Stomach (tissue), 9 donors: Measurements from ENCODE around the gene MICAL3. TPM values are rescaled to one million over a fixed set of nuclear protein-coding genes. Genes with fewer than 3 reads are reported as not detected.

Experiments used
- DNase-seq, 2 donors: peaks; one replicate each; pipeline versions ENCODE4 v3.0.0 to v3.0.0-alpha.2; 2013 to 2019
- H3K27ac ChIP-seq, 5 donors: fragments of 200-600 bp in 4 of 5; sonication (generic) in 4 of 5; one replicate each; pipeline ENCODE4 v1.5.1; 2013 to 2019; ENCODE audit warnings: mild to moderate bottlenecking in 1 of 5, moderate library complexity in 1 of 5
- H3K27me3 ChIP-seq, 3 donors: fragments of 200-600 bp; sonication (generic); one replicate each; pipeline ENCODE4 v1.5.1; 2017 to 2019; ENCODE audit warnings: mixed run types in 1 of 3
- H3K36me3 ChIP-seq, 4 donors: fragments of 200-600 bp; sonication (generic); 1 replicate in 3 of 4; 2 replicates in 1 of 4; pipeline ENCODE4 v1.5.1; 2016 to 2019
- H3K4me1 ChIP-seq, 4 donors: fragments of 200-600 bp; sonication (generic); one replicate each; pipeline ENCODE4 v1.5.1; 2016 to 2019
- H3K4me3 ChIP-seq, 4 donors: fragments of 200-600 bp; sonication (generic) in 3 of 4; one replicate each; pipeline ENCODE4 v1.5.1; 2016 to 2019; ENCODE audit warnings: mild to moderate bottlenecking in 1 of 4
- H3K9me3 ChIP-seq, 4 donors: fragments of 200-600 bp; sonication (generic); one replicate each; pipeline ENCODE4 v1.5.1; 2016 to 2019
- EP300 ChIP-seq: sonication (generic); formaldehyde crosslinking; IDR thresholded peaks from one replicate; pipeline ENCODE4 v1.6.1; 2017; ENCODE audit warnings: antibody characterized with exemption
- POLR2A ChIP-seq, 4 donors: fragments of 450-650 bp; IDR thresholded peaks; one replicate each; pipeline ENCODE4 v1.6.1; 2016; ENCODE audit warnings: antibody characterized with exemption in 4 of 4, control low read depth in 2 of 4, mild to moderate bottlenecking in 1 of 4, moderate library complexity in 1 of 4
- POLR2AphosphoS5 ChIP-seq, 3 donors: sonication (generic); formaldehyde crosslinking; IDR thresholded peaks; one replicate each; pipeline ENCODE4 v1.6.1; 2016; ENCODE audit warnings: antibody characterized with exemption in 3 of 3
- WGBS, 5 donors: extraction: QIAGEN DNeasy Blood & Tissue Kit in 3 of 5; methylation state at CpG; one replicate each; pipeline versions ENCODE4 v1.1.5 to v1.1.7; 2013 to 2018; 5-methylcytosine and 5-hydroxymethylcytosine counted together
- intact Hi-C: fragments of 100-400 bp; cut with DNase I; formaldehyde crosslinking; loops from one replicate; pipeline ENCODE4 v1.15.1; 2023; ENCODE audit warnings: low total_unique reads
- polyA plus RNA-seq, 3 donors: library from polyadenylated mRNA; stranded (reverse); fragments of 200-250 nt; gene quantifications; one replicate each; pipeline ENCODE4 v1.2.3, GENCODE V29; 2013
- total RNA-seq, 5 donors: library from RNA; depleted of rRNA; stranded (reverse); fragments of >200 nt; gene quantifications; one replicate each; pipeline versions ENCODE4 v1.1.0 to v1.2.3, GENCODE V29; 2014 to 2016
- TF ChIP-seq, protein P1 (sequence below), 7 experiments: fragments of 450-650 bp in 4 of 7; fragments of 200-600 bp in 3 of 7; sonication (generic) in 3 of 7; IDR thresholded peaks; one replicate each; pipeline ENCODE4 v1.5.1; 2016 to 2019; ENCODE audit warnings: antibody characterized with exemption in 7 of 7, control low read depth in 2 of 7, mild to moderate bottlenecking in 1 of 7
- donor health status: healthy with polysubstance abuse.
- donor health status: Bipolar disorder and iron deficiency.
- donor health status: healthy.

Gene MICAL3
- total and polyA plus RNA-seq, 8 donors = 3.5 to 130 (median 24.0) TPM

DNA sequence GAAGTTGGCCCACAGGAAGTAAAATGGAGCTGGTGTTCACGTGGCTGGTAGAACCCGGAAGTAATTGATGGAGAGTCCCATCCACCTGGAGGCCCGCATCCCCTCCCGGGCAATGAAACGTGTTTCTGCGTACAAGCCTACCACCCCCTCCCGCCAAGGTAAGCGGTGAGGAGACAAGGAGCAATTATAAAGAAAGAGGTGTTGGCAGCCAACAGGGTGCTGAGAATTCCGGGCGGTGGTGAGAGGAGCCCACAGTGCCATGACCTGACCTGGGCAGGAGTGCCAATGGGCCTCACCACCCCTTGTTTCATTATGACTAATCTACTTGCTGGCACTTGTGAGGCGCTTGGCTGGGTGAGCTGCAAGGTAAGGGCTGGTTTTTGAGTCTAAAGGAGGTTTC is 166.3 kb downstream of the MICAL3 start:
- Histone ChIP-seq H3K27me3 (no peaks in the 10 kb centered on the region), H3K27ac (peak overlapping the region in 3 of 5 donors; percentile 47 to 87 (median 72)), H3K4me1 (peaks cover 4 to 40% (median 21%) of the 10 kb centered on the region in 4 donors), H3K36me3 (peaks cover 0 to 47% (median 21%) of the 10 kb centered on the region in 4 donors), H3K4me3 (no peak overlapping the region), H3K9me3 (no peaks in the 10 kb centered on the region)
- no peak for TF ChIP-seq POLR2A (IDR thresholded peaks at IDR 0.05)
- DNase-seq = no peak
- intact Hi-C loops = no loop called here
- 69 to 91% (median 81%) methylated on average over 11 of the region's 11 CpGs for WGBS, 5 donors

DNA sequence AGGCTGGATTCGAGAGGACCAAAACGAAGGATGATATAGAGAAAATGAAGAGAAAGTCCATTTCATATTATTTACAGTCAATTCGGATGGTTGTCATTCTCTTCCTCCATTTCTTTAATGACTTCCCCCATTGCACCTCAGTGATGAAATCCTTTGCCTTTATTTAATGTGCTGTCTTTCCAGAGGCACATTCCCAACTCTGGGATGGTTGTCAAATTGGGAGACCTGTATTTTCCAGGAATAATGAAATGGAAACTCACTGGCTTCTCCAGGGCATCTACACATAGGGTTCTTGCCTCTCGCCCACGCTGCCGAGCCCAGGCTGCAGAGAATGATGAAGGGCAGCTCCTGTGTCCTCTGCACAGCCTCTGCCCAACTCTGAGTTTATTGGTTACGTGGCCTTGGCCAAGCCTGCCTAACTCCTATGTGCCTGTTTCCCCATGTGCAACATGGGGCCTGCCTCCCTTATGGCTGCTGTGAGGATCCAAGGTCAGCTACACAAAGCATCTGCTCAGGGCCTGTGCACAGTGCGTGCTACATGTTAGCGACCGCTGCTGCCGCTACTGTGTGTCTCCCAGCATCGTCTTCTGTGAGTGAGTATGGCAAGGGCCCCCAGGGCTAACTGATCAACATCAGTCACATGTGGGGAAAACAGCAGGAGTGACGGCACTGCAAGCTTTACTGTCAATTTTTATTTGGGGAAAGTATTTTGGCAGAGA is 168.6 kb downstream of the MICAL3 start:
- Histone ChIP-seq H3K27me3 (no peaks in the 10 kb centered on the region), H3K27ac (peak overlapping the region in 3 of 5 donors; percentile 36 to 87 (median 70)), H3K36me3 (peaks cover 0 to 26% (median 7%) of the 10 kb centered on the region in 4 donors), H3K9me3 (no peaks in the 10 kb centered on the region), H3K4me3 (no peak overlapping the region), H3K4me1 (peaks cover 4 to 52% (median 21%) of the 10 kb centered on the region in 4 donors)
- TF ChIP-seq, protein P1, sequence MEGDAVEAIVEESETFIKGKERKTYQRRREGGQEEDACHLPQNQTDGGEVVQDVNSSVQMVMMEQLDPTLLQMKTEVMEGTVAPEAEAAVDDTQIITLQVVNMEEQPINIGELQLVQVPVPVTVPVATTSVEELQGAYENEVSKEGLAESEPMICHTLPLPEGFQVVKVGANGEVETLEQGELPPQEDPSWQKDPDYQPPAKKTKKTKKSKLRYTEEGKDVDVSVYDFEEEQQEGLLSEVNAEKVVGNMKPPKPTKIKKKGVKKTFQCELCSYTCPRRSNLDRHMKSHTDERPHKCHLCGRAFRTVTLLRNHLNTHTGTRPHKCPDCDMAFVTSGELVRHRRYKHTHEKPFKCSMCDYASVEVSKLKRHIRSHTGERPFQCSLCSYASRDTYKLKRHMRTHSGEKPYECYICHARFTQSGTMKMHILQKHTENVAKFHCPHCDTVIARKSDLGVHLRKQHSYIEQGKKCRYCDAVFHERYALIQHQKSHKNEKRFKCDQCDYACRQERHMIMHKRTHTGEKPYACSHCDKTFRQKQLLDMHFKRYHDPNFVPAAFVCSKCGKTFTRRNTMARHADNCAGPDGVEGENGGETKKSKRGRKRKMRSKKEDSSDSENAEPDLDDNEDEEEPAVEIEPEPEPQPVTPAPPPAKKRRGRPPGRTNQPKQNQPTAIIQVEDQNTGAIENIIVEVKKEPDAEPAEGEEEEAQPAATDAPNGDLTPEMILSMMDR (IDR thresholded peaks at IDR 0.05) = no peak
- TF ChIP-seq POLR2AphosphoS5 (IDR thresholded peaks at IDR 0.05) (no peak), EP300 (no peak), POLR2A (IDR thresholded peaks at IDR 0.05) (no peak)
- no peak for DNase-seq
- intact Hi-C loops = no loop called here
- 86 to 98% (median 94%) methylated on average over 13 of the region's 13 CpGs for WGBS, 5 donors

DNA sequence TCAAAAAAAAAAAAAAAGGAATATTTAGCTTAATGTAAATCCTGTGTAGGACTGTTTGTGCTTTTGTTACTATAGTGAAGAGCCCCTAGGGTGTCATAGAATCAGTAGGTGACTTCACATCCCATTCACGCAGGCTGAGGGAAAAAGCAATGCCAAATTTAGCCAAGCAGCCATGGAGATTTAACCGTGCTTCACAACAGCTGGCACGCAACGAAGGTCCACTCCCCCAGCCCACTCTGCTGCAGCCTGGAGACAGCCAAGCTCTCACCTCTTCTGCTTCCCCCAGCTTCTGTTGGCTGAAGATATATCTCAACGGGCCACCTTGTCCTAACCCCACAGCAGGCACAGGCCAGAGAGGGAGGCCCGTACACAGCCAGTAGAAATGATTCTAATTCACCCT is 171.3 kb downstream of the MICAL3 start:
- Histone ChIP-seq H3K27ac (peak overlapping the region in 3 of 5 donors; percentile 70 to 87 (median 70)), H3K4me1 (peaks cover 0 to 35% (median 14%) of the 10 kb centered on the region in 4 donors), H3K27me3 (no peaks in the 10 kb centered on the region), H3K9me3 (no peaks in the 10 kb centered on the region), H3K4me3 (no peak overlapping the region), H3K36me3 (peaks cover 0 to 16% (median 3%) of the 10 kb centered on the region in 4 donors)
- intact Hi-C loops = no loop called here
- peak in 1 of 2 donors; percentile 79 for DNase-seq
- 63 to 78% (median 75%) methylated on average over 6 of the region's 6 CpGs for WGBS, 5 donors
- TF ChIP-seq POLR2A (IDR thresholded peaks at IDR 0.05) = no peak
- TF ChIP-seq POLR2AphosphoS5 (IDR thresholded peaks at IDR 0.05) = peak in 1 of 3 donors; percentile 54
- TF ChIP-seq, protein P1 (IDR thresholded peaks at IDR 0.05) = no peak
- TF ChIP-seq EP300 = peak; percentile 79

DNA sequence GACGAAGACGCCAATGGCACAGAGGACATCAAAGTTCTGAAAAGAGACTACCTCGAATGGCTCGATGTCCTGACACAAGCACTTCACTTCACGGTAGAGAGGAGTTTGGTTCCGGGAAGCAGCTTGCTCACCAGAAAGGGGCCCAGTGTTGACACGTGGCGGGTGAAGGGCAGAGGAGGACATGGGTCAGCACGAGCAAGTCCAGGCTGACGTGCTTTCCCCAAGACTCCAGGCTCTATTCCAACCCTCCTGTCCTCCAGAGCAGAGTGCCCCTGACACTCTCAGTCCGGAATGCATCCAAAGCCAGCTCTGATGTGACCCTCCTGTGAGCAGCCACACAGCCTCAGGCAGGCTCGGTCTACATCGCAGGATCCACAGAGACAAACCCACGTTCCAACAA is 172.6 kb downstream of the MICAL3 start:
- Histone ChIP-seq H3K27me3 (no peaks in the 10 kb centered on the region), H3K4me3 (no peak overlapping the region), H3K9me3 (no peaks in the 10 kb centered on the region), H3K4me1 (peaks cover 0 to 37% (median 8%) of the 10 kb centered on the region in 4 donors), H3K27ac (peak overlapping the region in 4 of 5 donors; percentile 48 to 87 (median 70)), H3K36me3 (peaks cover 0 to 14% (median 3%) of the 10 kb centered on the region in 4 donors)
- intact Hi-C loops = no loop called here
- 75 to 91% (median 88%) methylated on average over 14 of the region's 14 CpGs for WGBS, 5 donors
- TF ChIP-seq, protein P1 (IDR thresholded peaks at IDR 0.05) = no peak
- TF ChIP-seq POLR2A (IDR thresholded peaks at IDR 0.05) = no peak
- TF ChIP-seq POLR2AphosphoS5 (IDR thresholded peaks at IDR 0.05) = peak in 2 of 3 donors; percentile 67 to 78
- TF ChIP-seq EP300 = peak; percentile 91
- no peak for DNase-seq
